ENCODE results near the gene FUS.

GRCh38 chr16:31131841-31132271 is 48.1 kb upstream of the FUS start:
- TF ChIP-seq CTCF (IDR thresholded peaks at IDR 0.05; ENCODE audit: insufficient read depth, low read depth, low read length) (no peak), EZH2 (IDR thresholded peaks at IDR 0.05; ENCODE audit: insufficient read depth, low read length) (no peak)

Data from astrocyte (in vitro differentiated cells and primary cell).